C1 segment of cervical spinal cord (tissue), 14 donors: ENCODE results near the gene FXYD3.
"Not testable (repeated sequence)": the region's sequence is repeated elsewhere in the genome, so short reads cannot be mapped to it uniquely, and the experiment has no call there.

Experiments used
- DNase-seq, 14 donors: peaks; one replicate each; lab custom pipeline; 2025; lab: John Stamatoyannopoulos, UW

The FXYD3 gene

DNA sequence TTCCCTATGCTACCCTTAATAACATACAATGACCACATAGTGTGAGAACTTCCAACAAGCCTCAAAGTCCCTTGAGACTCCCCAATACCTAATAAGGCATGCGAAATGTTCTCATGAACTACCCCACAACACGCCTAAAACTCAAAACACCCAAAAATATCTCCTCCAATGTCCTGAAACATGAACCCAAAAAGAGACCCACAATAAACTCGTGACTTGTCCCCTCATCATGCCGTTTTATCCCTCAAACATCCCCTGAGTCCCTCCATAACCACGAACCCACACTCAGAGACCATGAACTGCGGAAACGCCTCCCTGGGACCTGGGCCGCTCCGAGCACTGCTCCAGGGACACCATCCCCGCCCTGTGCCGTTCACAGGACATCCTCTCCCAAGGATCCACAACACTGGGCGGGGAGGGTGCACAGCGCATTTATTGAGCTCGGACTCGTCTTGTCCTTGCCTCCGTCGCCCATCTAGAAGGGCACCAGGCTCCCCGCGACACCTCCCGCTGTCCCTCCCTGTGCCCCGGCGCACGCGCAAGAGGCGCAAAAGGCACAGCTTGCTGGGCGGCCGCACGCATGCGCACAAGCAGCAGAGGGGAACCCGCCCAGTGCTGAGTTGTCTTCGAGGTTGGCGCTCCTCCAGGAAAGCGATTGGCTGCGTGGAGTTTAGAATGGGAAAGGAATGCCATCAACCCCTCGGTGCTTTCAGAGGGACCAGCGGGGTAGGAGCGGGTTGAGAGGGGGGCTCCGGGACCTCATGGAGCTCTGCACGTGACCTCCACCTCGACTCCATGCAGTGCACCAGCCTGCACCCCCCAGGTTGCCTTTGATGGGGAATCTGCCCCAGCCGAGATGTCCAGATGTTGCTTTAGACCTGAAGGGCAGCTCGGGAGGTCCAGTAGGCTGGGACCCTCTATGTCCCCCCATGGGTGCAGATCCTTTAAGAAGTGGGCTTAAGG is 8.8 kb downstream of the FXYD3 start:
- peak; percentile 44 to 97 (median 92) for DNase-seq

DNA sequence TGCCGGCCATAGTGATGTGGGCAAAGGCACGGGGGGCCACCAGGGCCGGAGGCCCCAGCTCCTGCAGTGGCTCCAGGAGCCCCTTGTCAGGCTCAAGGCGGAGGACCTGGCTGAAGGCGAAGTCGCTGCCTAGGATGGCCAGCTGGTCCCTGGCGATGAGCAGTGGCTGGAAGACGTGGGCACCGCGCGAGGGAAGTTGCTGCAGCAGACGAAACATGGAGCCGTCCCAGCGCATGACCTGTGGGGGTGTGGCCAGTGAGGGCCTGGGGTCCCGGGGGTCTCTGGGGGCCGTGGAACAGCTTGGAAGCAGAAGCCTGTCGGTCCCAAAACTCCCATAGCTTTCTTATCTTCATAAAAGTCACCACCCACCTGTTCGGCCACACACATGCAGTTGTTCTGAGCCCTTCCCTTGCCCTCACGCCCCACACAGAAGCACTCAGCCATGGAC is 9.7 kb downstream of the FXYD3 start:
- peak in 1 of 14 donors; percentile 55 for DNase-seq

DNA sequence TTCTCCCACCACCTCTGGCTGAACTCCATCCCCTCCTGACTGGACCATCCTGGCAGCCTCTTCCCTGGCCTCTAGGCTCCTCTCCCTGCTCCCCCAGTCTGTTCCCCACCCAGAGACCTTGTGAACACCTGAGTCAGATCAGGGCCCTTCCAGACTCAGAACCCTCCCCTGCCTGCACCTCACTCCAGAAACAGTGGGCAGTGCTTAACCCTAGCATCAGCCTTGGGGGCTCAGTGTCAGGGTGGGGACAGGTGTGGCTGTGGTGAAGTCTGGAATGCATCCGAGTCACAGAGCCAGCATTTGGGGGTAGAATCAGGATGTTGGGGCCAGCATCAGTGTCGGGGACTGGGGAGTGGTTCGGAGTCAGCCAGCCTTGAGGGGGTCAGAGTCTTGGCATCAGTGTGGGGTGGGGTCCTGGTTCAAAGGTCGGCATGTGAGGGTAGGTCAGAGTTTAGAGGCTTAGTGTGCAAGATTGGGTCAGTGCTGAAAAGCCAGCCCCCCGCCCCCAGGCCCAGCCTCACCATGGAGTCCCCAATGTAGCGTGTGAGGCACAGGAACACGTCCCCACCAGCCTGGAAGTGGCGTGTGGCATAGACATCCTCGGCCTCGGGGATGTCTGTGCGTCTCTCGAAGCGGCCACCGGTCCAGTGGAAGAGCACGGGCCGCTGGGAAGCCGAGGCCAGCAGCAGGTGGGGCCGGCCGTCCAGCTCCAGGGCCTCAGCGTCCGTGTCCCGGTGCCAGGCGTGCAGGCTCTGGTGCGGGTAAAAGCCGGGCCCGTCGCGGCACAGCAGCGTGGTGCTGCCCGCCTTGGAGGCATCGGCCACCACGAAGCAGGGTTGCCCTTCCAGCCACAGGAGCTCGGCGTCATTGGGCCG is 10.4 kb downstream of the FXYD3 start:
- DNase-seq, result peak in 1 of 14 donors; percentile 43

DNA sequence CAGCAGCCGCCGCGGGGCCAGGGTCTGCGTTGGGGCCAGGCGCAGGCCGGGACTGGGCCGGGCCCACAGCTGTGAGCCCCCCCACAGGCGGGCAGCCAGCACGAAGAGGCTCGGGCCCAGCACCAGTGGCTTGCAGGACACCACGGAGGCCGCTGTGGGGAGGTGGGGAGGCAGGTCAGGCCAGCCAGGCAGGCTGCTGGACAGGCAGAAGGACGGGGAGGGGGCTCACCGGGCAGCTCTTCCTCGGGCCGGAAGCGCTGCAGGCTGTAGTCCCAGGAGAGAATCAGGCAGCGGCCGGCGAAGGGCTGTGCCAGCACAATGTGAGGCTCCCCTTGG is 11.0 kb downstream of the FXYD3 start:
- DNase-seq, result peak in 10 of 14 donors; percentile 25 to 81 (median 46)

DNA sequence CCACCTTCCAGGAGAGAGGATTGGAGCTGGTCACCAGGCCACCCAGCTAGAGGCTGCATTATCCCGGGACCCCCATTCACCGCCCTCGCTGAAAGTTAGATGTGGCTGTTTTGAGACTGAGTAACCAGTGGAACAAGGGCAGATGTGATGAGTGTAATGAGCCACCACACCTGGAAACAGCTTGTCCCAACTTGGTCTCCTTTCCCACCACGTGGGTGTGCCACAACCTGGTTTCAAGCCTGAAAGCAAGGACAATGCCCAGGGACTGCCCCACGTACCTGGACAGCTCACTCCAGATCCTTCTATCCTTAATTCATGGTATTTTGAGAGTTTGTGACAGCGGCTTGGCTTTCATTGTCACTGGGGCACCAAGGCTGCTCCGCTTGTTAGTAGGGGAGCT is 12.2 kb downstream of the FXYD3 start:
- DNase-seq, result no peak

DNA sequence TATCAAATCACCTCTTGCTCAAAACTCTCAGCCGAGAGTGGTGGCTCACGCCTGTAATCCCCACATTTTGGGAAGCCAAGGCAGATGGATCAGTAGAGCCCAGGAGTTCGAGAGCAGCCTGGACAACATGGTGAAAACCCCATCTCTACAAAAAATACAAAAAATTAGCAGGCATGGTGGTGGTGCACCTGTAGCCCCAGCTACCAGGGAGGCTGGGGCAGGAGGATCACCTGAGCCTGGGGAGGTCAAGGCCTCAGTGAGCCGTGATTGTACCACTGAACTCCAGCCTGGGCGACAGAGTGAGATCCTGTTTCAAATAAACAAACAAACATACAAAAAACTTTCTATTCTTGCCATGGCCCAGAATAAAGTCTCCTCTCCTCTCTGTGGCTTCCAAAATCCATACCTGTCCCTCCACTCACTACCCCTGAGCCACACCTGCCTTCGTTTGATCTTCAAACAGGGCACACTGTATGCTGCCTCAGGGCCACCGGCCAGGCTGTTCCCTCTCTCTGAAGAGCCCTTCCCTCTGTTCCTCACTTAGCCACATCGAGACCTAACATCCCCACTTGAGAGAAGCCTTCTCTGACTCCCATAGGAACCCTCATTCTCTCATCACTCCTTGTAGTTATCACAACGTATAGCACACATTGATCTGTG is 12.9 kb downstream of the FXYD3 start:
- no peak for DNase-seq

DNA sequence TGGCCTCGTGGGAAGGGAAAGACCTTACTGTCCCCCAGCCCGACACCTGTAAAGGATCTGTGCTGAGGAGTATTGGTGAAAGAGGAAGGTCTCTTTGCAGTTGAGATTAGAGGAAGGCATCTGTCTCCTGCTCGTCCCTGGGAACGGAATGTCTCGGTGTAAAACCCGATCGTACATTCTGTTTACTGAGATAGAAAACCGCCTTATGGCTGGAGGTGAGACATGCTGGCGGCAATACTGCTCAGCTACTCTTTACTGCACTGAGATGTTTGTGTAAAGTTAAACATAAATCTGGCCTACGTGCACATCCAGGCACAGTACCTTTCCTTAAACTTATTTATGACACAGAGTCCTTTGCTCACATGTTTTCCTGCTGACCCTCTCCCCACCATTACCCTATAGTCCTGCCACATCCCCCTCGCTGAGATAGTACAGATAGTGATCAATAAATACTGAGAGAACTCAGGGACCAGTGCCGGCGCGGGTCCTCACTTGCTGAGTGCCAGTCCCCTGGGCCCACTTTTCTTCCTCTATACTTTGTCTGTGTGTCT is 14.2 kb downstream of the FXYD3 start:
- not testable (repeated sequence) for DNase-seq

DNA sequence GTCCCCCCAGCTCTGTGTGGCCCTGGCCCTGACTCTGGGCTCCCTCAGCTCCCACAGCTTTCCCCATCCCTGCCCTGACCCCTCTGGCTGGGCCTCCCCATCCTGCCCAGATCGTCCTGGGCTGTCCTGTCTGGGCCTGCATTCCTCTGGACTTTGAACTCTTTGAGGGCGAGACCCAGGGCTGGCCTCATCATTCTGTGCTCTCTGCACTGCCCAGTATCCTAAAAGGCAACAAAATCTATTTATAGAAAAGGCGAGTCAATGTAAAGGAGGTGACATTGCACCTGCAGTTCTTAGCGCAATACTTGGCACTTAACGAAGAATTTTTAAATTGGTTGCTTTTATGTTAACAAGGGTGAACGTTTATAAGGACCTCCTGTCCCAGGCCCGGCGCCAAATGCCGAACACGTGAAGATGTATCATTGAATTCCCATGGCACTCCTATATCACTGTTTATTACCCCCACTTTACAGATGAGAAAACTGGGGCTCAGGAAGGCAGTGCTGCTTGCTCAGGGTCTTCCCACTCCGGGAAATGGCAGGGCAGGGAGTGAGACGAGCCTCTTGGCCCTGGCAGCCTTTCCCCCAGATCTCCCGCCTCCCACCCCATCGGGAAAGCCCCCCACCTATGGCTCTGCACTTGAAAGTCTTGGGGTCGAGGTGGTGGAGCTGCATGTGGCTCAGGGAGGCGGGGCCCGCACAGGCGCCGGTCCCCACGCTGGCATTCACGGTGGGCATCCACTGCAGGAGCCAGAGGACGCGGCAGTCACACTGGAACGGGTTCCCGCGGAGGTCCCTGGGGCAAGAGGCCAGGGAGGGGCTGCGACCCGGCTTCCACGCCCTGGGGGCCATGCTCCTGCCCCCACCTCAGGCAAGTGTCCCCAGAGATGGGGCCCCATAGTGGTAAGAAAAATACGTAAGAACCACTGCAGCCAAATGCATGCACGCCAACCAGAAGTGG is 15.4 kb downstream of the FXYD3 start:
- DNase-seq, result no peak

DNA sequence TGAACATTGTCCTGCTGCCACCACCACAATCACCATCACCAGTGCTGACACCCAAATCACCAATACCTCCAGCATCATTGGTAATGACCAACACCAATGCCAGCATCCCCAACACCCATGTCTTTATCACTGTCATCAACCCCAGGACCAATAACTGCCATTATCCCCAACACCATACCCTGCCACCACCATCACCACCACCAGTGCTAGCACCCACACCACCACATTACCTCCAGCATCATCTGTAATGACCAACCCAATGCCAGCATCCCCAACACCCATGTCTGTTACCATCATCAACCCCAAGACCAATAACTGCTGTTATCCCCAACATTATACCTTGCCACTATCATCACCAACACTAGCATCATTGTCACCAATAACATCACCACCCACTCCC is 16.6 kb downstream of the FXYD3 start:
- DNase-seq, result no peak

DNA sequence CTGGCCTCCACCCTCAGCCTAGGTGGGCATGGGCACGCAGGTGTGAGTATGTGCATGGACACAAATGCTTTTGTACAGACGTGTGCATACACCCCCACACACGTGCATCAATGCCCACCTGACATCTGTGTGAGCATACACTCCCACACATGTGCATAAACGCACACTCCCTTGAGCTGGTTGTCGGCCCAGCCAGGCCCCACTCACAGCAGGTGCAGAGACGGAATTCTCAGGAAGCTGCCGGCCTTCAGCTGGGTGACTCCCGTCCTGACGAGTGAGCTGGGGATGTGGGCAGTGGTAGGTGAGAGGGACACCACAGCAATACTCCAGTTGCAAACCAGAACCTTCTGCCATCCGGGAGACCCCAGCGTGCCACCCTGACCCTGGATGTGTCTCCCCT is 18.2 kb downstream of the FXYD3 start:
- peak in 1 of 14 donors; percentile 27 for DNase-seq

DNA sequence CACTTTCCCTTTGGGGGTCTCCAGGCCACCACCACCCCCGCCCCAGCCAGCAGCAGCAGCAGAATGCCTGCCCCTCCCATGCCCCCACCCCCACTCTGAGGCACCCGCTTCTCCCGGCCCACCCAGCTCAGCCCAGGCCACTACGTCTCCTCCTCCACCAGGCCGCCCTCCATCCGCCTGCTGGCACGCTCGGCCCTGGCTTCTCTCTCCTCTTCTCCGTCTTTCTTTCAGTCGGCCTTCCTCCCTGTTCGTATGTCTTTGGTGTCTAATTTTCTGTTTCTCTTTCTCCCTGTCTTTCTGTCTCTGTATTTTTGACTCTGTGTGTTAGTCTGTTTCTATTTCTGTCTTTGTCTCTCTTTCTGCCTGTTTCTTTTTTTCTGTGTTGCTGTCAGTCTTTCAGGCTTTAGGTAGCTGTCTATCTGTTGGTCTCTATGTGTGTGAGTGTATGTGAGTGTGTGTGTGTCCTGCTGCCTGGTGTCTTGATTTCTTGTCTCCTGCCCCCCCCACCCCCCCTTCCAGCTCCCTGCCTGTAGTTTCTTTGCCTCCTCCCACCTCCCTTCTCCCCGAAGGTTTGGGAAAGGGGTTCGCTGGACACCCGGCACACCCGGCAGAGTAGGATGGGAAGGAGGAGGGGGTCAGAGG is 19.1 kb downstream of the FXYD3 start, which contains the start of gene LGI4:
TSS of gene LGI4 (minus strand) at position 459 of the 642 bp plus-strand sequence. CDS start at position 80, 379 bp downstream.
- peak in 1 of 14 donors; percentile 53 for DNase-seq

DNA sequence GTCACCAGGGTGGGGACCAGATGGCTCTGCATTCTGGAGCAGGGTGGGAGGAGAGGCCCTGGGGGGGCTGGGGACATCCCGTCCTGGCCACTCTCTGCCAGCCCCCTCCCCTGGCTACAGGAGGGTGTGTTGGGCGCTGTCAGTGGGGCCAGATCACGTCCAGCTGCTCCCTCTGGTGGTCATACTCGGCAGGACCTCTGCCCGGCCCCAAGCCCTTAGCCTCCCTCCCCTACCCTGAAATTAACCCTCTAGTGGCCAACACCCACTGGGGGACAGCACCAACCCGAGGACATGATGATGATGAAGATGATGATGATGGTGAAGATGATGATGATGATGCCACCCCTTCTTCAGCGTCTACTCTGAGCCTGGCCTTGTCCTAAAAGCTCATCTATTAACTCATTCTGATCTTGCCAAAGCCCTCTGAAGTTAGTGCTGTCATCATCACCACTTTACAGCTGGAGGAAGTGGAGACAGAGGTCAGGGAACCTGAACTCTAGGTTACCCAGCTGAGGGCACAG is 19.8 kb downstream of the FXYD3 start:
- peak in 12 of 14 donors; percentile 46 to 86 (median 67) for DNase-seq

DNA sequence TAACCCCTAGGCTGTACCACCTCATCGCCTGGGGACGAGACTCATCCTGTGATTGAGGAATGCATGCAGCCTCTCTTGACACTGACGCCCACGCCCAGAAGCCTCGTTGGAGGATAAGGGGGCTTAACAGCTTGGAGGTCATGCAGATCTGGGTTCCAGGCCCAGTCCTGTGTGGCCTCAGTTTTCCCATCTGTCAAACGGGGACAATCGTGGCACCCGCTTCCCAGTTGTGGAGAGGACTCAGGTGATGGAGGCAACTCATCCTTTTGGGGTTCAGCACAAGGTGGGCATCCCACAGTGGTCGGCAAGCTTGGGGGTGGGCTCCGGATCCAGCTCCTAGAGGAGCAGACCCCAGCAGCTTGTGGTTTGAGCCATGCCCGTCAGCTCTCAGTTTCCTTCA is 20.6 kb downstream of the FXYD3 start:
- DNase-seq, result no peak

DNA sequence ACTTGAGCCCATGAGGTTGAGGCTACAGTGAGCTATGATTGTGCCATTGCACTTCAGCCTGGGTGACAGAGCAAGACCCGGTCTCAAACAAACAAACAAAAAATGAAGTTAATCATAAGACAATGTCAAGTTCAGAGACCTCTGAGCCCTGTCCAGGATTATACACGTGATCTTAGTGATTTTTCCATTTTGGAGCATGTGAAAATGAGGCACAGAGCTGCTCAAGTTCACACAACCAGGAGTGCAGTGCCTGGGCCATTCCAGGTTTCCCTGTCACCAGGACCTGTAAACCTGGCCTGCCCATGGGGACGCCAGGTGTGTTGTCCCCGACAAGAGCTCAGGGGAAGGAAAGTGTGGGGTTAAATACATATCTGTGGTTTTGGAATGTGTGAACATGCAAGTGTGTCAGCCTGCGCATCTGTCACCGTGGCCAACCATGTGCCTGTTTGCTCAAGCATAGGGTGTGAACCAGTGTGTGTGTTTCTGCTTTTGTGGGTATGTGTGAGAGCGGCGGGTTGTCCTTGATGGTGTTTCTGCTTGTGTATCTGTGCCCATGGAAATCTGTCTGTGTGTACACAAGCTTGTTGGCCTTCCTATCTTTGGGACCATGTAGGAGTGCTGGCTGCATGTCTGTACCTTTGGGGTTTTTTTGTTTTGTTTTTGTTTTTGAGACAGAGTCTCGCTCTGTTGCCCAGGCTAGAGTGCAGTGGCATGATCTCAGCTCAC is 21.5 kb downstream of the FXYD3 start:
- no peak for DNase-seq

DNA sequence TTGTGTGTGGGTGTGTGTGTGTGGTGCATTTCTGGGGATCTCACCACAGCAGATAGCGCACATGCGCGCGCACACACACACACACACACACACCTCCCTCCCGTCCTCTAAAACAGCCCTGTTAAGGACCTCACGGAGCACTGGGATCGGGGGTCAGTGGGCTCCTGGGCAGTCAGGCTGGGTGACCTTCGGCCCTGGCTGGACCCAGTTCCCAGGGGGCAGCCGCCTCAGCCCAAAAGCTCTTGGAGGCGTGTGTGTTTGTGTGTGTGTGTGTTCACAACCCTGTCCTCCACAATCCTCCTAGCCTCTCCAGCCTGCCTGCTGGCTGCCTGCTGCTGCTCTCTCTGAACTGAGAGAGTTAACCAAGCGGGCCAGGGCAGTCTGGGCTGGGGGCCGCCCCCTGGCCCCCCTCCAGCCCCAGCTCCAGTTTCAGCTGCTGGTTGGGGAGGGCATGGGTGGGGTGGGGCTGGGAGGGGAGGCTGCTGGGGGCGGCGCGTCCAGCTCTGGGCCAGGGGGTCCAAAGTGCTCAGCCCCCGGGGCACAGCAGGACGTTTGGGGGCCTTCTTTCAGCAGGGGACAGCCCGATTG is 22.8 kb downstream of the FXYD3 start, which contains the start of gene FXYD1:
TSS of gene FXYD1 (plus strand) at position 520 of the 588 bp plus-strand sequence. CDS start 1,256 bp downstream, outside the sequence.
- peak in 3 of 14 donors; percentile 19 to 66 (median 59) for DNase-seq

DNA sequence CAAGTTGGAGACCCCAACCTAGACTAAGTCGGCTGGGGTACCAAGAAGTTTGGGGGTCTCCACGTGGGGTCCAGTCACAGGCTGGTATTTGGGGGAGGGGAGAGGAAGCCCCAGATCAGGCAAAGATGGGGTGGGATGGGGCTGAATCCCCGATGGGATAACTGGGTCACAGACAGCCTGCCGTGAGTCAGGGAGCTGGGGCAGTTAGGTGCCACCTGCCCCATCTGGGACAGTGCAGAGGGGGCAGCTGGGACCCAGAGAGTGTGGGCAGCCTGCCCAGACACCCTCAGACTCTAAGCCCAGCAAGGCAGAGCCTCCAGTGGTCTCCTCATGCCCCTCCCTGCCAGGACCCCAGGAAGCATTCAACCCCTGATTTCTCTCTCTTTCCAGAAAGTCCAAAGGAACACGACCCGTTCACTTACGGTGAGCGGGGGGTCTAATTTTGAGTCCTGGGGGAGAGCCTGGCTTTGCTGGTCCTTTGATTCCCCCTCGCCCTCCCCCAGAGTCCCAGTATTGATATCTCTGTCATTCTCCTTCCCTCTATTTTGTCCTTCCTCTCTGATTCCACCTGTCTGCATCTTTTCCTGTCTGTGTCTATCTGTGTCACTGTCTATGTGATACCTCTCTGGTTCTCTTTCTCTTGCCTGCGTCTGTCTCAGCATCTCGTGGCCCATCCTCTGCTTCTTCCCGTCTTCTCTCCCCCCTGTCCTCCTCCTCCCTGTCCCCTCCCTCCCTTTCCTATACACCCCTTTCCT is 24.8 kb downstream of the FXYD3 start:
- no peak for DNase-seq
